ENCODE measurements around the gene HDLBP. TPM values are rescaled to one million over a fixed set of nuclear protein-coding genes. Genes with fewer than 3 reads are reported as not detected.

The HDLBP gene
- total RNA-seq, 4 donors from 2014 or later: 239 to 310 (median 273) TPM

DNA sequence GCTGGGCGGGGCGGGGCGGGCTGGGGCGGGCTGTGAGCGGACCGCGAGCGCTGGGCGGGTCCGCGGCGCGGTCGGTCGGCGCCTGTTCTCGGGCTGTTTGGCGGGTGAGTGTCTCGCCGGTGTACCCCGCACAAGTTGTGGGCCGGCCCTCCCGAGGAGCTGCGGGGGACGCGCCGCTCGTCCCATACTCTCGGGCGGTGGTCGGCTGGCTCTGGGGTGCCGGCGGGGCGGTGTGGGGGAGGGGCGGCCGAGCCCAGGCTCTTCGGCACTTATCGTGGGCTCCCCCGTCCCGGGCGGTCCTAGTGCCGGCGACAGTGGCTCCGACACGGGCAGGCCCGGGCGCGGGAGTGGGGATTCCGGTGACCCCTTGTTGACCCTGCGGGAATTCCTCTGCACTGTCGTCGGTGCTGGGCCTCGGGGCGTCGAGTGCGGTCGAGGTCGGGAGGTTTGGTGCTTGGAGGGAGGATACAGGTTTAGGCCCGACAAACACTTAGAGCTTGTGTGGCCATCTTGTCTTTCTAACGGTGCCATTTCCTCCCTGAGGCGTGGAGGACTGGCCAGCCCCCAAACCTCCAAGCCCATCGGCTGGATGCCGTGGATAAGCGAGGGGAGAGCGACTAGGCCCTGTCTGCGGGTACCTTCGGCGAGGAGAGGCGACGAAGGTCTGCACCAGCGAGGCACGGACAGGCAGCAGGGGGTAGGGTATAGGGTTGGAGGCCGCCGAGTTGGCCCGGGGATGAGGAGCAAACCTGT lies 583 bp upstream of the HDLBP start, which contains the start of gene SEPTIN2:
Gene SEPTIN2 (plus strand): TSS at position 47 of the 753 bp plus-strand sequence. CDS start 8,308 bp downstream, outside the sequence.
- Histone ChIP-seq H3K36me3 (peaks cover 0 to 5% (median 0%) of the 10 kb centered on the region in 3 donors), H3K9me3 (no peaks in the 10 kb centered on the region), H3K4me3 (peak within 1 kb of the TSS; percentile 70 to 93 (median 85)), H3K27me3 (no peaks in the 10 kb centered on the region), H3K4me1 (peaks cover 14 to 81% (median 41%) of the 10 kb centered on the region in 3 donors), H3K27ac (peak within 1 kb of the TSS; percentile 95 to 100 (median 100))
- intact Hi-C loops (cut with DNase I): no loop called here
- peak; percentile 72 for DNase-seq
- 0% methylated on average over 1 to 3 of the region's 75 CpGs for WGBS, 2 donors
- TF ChIP-seq POLR2A (IDR thresholded peaks at IDR 0.05): peak in 3 of 4 donors; percentile 62 to 90 (median 67)
- TF ChIP-seq CTCF (IDR thresholded peaks at IDR 0.05): no peak

DNA sequence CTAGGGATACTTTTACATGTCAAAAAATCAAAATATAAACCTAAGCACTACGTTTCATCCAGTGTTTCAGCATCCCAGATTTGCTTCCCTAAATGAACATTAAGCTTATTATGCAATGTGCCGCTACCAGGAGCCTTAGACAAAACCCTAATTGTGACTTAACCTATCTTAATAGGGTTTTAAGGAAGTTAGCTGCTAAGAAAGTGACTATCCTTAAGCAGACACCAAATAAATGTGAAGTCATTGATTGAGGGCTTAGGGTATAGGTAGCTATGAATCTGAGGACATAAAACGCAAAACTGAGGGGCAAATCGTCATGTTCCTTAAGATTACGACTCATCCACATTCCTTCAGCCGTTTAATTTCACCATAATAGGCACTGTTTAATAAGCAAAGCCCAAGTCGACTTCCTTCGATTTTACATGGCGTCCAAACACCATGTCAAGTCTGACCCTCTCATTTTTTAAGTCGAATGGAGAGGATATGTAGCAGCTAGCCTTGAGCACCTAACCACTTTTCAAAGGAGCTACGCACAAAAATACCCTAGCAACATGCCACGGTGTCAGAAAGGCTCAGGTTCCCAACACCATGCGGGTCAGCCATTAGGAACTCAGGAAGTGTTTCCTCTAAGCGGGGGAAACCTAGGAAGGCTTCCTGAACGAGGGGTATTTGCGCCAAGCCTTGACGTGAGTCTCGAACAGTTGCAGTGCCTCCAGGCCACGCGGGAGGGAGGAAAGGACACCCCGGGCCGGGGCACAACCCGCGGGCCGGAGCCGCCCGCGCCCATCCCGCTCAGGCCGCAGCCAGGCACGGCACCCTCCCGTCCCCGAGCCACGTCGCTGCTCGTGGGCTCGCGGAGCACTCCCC lies 1.0 kb downstream of the HDLBP start:
- Histone ChIP-seq H3K27ac (peak overlapping the region; percentile 95 to 100 (median 100)), H3K36me3 (peaks cover 0 to 2% (median 0%) of the 10 kb centered on the region in 3 donors), H3K4me3 (peak overlapping the region; percentile 70 to 93 (median 85)), H3K9me3 (no peaks in the 10 kb centered on the region), H3K27me3 (no peaks in the 10 kb centered on the region), H3K4me1 (peaks cover 14 to 79% (median 29%) of the 10 kb centered on the region in 3 donors)
- DNase-seq: no peak
- WGBS, 2 donors: 4 to 5% methylated on average over 15 to 16 of the region's 38 CpGs
- peak in 2 of 6 experiments; percentile 5 to 20 for TF ChIP-seq CTCF (IDR thresholded peaks at IDR 0.05)
- TF ChIP-seq POLR2A (IDR thresholded peaks at IDR 0.05): no peak
- intact Hi-C loops (cut with DNase I): no loop called here

GRCh38 chr2:241313543-241314095 lies 1.9 kb downstream of the HDLBP start:
- WGBS, 2 donors: 88 to 89% methylated on average over 8 of the region's 8 CpGs

GRCh38 chr2:241312082-241312481 lies 3.4 kb downstream of the HDLBP start:
- DNase-seq: no peak
- Histone ChIP-seq H3K27ac (no peak overlapping the region), H3K9me3 (no peaks in the 10 kb centered on the region), H3K27me3 (no peaks in the 10 kb centered on the region), H3K4me1 (peaks cover 5 to 69% (median 6%) of the 10 kb centered on the region in 3 donors), H3K4me3 (no peak overlapping the region), H3K36me3 (no peaks in the 10 kb centered on the region)
- no peak for TF ChIP-seq POLR2A (IDR thresholded peaks at IDR 0.05)
- TF ChIP-seq CTCF (IDR thresholded peaks at IDR 0.05): no peak
- WGBS, 2 donors: 40 to 44% methylated on average over 4 of the region's 4 CpGs
- intact Hi-C loops (cut with DNase I): no loop called here

More at GRCh38 chr2:241313543-241314095, 1.9 kb downstream of the HDLBP start:
- H3K9me3 ChIP-seq: no peaks in the 10 kb centered on the region
- H3K27ac ChIP-seq: peak overlapping the region in 3 of 4 donors; percentile 95 to 100 (median 100)
- no peaks in the 10 kb centered on the region for H3K36me3 ChIP-seq
- no peaks in the 10 kb centered on the region for H3K27me3 ChIP-seq
- H3K4me3 ChIP-seq: peak overlapping the region in 2 of 4 donors; percentile 83 to 87
- TF ChIP-seq CTCF (IDR thresholded peaks at IDR 0.05): no peak
- no peak for TF ChIP-seq POLR2A (IDR thresholded peaks at IDR 0.05)
- no peak for DNase-seq
- intact Hi-C loops (cut with DNase I): no loop called here
- H3K4me1 ChIP-seq: peaks cover 14 to 77% (median 22%) of the 10 kb centered on the region in 3 donors
